GM19452 (cell line): ENCODE results near the gene RPTOR.

ENCODE experiments used
- ATAC-seq: cut with Tn5 transposase; IDR thresholded peaks from one replicate; pipeline ENCODE4 v1.9.1; 2021; ENCODE audit not compliant: unreplicated experiment

RPTOR gene

GRCh38 chr17:80913928-80914821 is 369.5 kb downstream of the RPTOR start:
- ATAC-seq = no peak

GRCh38 chr17:80916246-80916645 is 371.6 kb downstream of the RPTOR start:
- no peak for ATAC-seq

- no peak for ATAC-seq
These were observed 373.3 kb downstream of the RPTOR start for GRCh38 chr17:80917716-80918560.

- no peak for ATAC-seq
These were observed 374.1 kb downstream of the RPTOR start for GRCh38 chr17:80918731-80919130.

- ATAC-seq = no peak
These were observed 375.0 kb downstream of the RPTOR start for GRCh38 chr17:80919331-80920311.

- ATAC-seq = no peak
These were observed 375.8 kb downstream of the RPTOR start for GRCh38 chr17:80920441-80920840.

- ATAC-seq = no peak
These were observed 376.5 kb downstream of the RPTOR start for GRCh38 chr17:80921159-80921558.

GRCh38 chr17:80921741-80922579 is 377.3 kb downstream of the RPTOR start:
- no peak for ATAC-seq

GRCh38 chr17:80922580-80923160 is 378.0 kb downstream of the RPTOR start:
- ATAC-seq = no peak

GRCh38 chr17:80923211-80924110 is 378.8 kb downstream of the RPTOR start:
- no peak for ATAC-seq

- no peak for ATAC-seq
These were observed 379.6 kb downstream of the RPTOR start for GRCh38 chr17:80924111-80924806.

GRCh38 chr17:80924807-80925610 is 380.4 kb downstream of the RPTOR start:
- no peak for ATAC-seq

GRCh38 chr17:80925688-80926335 is 381.2 kb downstream of the RPTOR start:
- no peak for ATAC-seq

GRCh38 chr17:80926591-80927250 is 382.1 kb downstream of the RPTOR start:
- no peak for ATAC-seq

- no peak for ATAC-seq
These were observed 383.2 kb downstream of the RPTOR start for GRCh38 chr17:80927791-80928216.

GRCh38 chr17:80929449-80929848 is 384.8 kb downstream of the RPTOR start:
- ATAC-seq = no peak
